Cardiac muscle cell (in vitro differentiated cells and primary cell): ENCODE measurements around the gene HPSE2. TPM values are rescaled to one million over a fixed set of nuclear protein-coding genes. Genes with fewer than 3 reads are reported as not detected.

ENCODE experiments used
- DNase-seq, 2 donors: peaks; one replicate each; pipeline versions ENCODE4 v3.0.0 to v3.0.0-alpha.2; 2010 to 2017; ENCODE audit warnings: low read depth in 1 of 2, low spot score in 1 of 2
- H3K27ac ChIP-seq: fragments of 200-600 bp; sonication (generic); 2 replicates; pipeline ENCODE4 v1.5.1; 2016
- H3K27me3 ChIP-seq: fragments of 200-600 bp; sonication (generic); 2 replicates; pipeline ENCODE4 v1.6.0; 2016; ENCODE audit warnings: control low read depth
- H3K36me3 ChIP-seq: fragments of 200-600 bp; sonication (generic); 2 replicates; pipeline ENCODE4 v1.5.1; 2016; ENCODE audit warnings: control low read depth
- H3K4me1 ChIP-seq: fragments of 200-600 bp; sonication (generic); 2 replicates; pipeline ENCODE4 v1.8.1; 2017; ENCODE audit warnings: low read depth, mild to moderate bottlenecking, mixed run types
- H3K4me3 ChIP-seq: fragments of 200-600 bp; sonication (generic); 2 replicates; pipeline ENCODE4 v1.5.1; 2016; ENCODE audit warnings: mild to moderate bottlenecking
- H3K9me3 ChIP-seq: fragments of 200-600 bp; sonication (generic); 2 replicates; pipeline ENCODE4 v1.5.1; 2017; ENCODE audit warnings: low read depth, mild to moderate bottlenecking, control low read depth
- CTCF ChIP-seq: IDR thresholded peaks from 2 replicates; pipeline ENCODE4 v1.5.1; 2012; ENCODE audit warnings: low read depth, mild to moderate bottlenecking, low read length
- polyA plus RNA-seq: library from polyadenylated mRNA; unstranded; fragments of >200 nt; fragmentation: Nextera tagmentation; extraction: Ambion mirVana; gene quantifications from 2 replicates; pipeline ENCODE4 v1.2.1, GENCODE V29; 2016
- total RNA-seq: library from RNA; depleted of rRNA; stranded (reverse); fragments of >200 nt; gene quantifications from 2 replicates; pipeline ENCODE4 v1.2.3, GENCODE V29; 2016

The HPSE2 gene
- total and polyA plus RNA-seq, 2 experiments from 2014 or later = 0.87 to 6.1 TPM

DNA sequence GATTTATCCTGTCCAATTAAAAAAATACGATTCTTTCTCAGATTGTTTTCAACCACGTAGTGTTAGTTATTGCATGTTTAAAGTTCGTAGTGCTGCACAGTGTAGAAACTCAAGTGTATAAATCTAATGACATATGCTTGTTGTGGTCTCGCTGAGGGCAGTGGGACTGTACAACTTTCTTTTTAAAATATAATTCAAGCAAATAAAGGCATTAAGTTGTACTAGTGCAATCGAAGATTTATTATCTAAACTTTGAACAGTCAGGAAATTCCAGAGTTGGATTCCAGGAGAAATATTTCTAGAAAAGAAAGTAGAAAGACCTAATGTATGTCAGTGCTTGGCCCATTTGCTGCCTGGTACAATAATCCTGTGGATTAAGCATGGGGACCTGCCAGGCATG lies 664.8 kb downstream of the HPSE2 start:
- H3K36me3 ChIP-seq = no peaks in the 10 kb centered on the region
- no peak for DNase-seq
- no peak overlapping the region for H3K4me3 ChIP-seq
- TF ChIP-seq CTCF = no peak
- H3K27me3 ChIP-seq = no peaks in the 10 kb centered on the region
- H3K9me3 ChIP-seq = no peaks in the 10 kb centered on the region
- no peak overlapping the region for H3K27ac ChIP-seq
- peaks cover 15% of the 10 kb centered on the region for H3K4me1 ChIP-seq

GRCh38 chr10:98569853-98570252 lies 665.8 kb downstream of the HPSE2 start:
- Histone ChIP-seq H3K36me3 (no peaks in the 10 kb centered on the region), H3K27ac (no peak overlapping the region), H3K9me3 (no peaks in the 10 kb centered on the region), H3K27me3 (no peaks in the 10 kb centered on the region), H3K4me1 (peaks cover 15% of the 10 kb centered on the region), H3K4me3 (no peak overlapping the region)
- DNase-seq = no peak
- TF ChIP-seq CTCF = no peak

DNA sequence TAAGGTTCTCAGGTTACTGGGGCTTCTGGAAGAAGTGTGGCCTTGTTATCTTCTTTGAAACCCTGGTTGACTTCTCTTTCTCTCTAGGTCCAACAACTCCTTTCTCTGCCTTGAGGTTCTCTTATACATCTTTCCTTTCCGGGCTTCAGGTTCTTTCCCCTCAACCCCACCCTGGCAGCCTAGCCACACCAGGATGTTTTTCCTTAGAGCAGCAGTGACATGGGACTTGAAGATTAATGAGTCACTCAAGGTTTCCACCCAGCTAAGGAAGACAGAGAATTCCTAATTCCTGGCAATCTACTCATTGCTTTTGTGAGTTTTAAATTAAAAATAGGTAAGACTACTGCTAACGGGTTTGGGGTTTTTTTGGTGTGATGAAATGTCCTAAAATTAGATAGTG lies 667.1 kb downstream of the HPSE2 start:
- Histone ChIP-seq H3K9me3 (no peaks in the 10 kb centered on the region), H3K4me3 (no peak overlapping the region), H3K4me1 (peaks cover 14% of the 10 kb centered on the region), H3K36me3 (no peaks in the 10 kb centered on the region), H3K27ac (no peak overlapping the region), H3K27me3 (no peaks in the 10 kb centered on the region)
- no peak for TF ChIP-seq CTCF
- DNase-seq = no peak

DNA sequence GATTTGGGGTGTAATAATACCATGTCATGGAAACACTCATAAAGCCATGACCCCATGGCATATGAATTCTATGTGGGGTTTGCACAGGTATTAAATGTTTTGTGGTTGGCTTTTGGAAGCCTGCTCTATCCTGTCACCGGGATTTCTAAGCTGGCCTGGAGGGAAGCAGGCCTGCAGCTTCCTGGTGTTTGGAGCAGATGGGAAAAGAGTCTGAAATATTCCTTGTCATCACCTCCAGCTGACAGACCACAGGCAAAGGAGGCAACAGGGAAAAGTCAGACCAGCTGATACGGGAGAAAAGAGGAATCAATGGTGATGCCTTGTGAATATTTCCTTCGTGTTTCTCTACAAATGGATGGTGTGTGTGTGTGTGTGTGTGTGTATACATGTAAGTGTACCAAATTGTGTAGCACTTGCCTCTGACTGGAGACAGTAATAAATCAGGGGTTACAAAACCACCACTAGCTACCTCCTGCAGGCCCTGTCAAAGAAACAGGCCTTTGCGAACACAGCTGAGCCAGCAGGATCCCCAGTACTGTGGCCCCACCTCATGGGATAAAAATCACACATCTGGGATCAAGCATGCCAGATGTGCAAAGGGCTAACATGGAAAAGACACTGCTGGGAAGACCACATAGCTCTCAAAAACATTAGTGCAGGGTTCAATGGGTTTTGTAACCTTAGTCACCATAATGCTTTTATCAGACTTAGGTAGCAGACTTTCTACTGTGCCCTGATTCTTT lies 668.1 kb downstream of the HPSE2 start:
- peaks cover 11% of the 10 kb centered on the region for H3K4me1 ChIP-seq
- no peaks in the 10 kb centered on the region for H3K36me3 ChIP-seq
- no peaks in the 10 kb centered on the region for H3K27me3 ChIP-seq
- peak; percentile 2 to 70 for DNase-seq
- no peaks in the 10 kb centered on the region for H3K9me3 ChIP-seq
- TF ChIP-seq CTCF = no peak
- H3K27ac ChIP-seq = peak overlapping the region; percentile 49
- H3K4me3 ChIP-seq = no peak overlapping the region

GRCh38 chr10:98563811-98564210 lies 671.8 kb downstream of the HPSE2 start:
- no peaks in the 10 kb centered on the region for H3K27me3 ChIP-seq
- no peak overlapping the region for H3K4me3 ChIP-seq
- no peaks in the 10 kb centered on the region for H3K9me3 ChIP-seq
- peaks cover 23% of the 10 kb centered on the region for H3K4me1 ChIP-seq
- H3K27ac ChIP-seq = no peak overlapping the region
- no peaks in the 10 kb centered on the region for H3K36me3 ChIP-seq
- no peak for DNase-seq
- no peak for TF ChIP-seq CTCF

DNA sequence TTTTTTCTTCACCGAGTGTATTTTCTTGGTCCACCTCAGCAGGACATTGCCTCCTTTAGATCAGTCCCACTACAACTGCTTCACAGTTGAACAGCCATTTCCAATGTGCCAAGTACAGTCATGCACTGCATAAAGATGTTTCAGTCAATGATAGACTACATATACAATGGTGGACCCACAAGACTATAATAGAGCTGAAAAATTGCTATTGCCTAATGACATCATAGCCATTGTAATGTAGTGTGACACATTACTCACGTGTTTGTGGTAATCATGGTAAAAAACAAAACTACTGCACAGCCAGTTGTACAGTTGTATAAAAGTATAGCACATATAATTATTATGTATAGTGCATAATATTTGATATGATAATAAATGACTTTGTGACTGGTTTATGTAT lies 675.1 kb downstream of the HPSE2 start:
- H3K9me3 ChIP-seq = no peaks in the 10 kb centered on the region
- no peak overlapping the region for H3K27ac ChIP-seq
- H3K4me1 ChIP-seq = peaks cover 21% of the 10 kb centered on the region
- H3K4me3 ChIP-seq = no peak overlapping the region
- DNase-seq = no peak
- no peak for TF ChIP-seq CTCF
- H3K27me3 ChIP-seq = no peaks in the 10 kb centered on the region
- H3K36me3 ChIP-seq = no peaks in the 10 kb centered on the region
